Germinal center (tissue), 1 donor: ENCODE measurements around the gene TSPYL4.

Source experiments
- DNase-seq: peaks from one replicate; pipeline ENCODE4 v3.0.0; 2012; ENCODE audit warnings: mixed read lengths, low spot score

Gene TSPYL4

GRCh38 chr6:116221911-116222310 is 32.0 kb downstream of the TSPYL4 start:
- no peak for DNase-seq

GRCh38 chr6:116221067-116221466 is 32.8 kb downstream of the TSPYL4 start:
- DNase-seq: no peak

- no peak for DNase-seq
Observed at GRCh38 chr6:116218866-116219265, 35.0 kb downstream of the TSPYL4 start.

DNA sequence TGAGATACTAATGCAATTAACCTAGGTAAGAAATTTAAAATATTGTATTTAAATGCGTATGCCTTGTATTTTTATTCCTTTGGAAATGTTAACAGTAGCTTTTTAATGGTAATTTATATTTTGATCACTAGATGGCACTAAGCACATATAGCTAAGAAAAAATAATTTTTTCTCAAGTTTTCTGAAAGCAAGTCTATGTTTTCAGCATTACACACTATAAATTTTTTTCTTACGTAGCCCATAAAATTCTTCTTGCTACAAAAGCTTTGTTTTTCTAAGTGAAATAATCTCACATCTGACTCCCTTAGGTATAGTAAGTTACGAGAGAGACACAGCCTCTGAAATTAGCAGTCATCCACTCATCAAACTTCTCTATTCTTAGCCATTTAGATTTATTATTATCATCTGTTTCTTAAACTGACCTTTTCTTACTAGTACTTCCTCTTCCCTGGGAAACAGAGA is 35.7 kb downstream of the TSPYL4 start:
- no peak for DNase-seq

GRCh38 chr6:116217069-116217468 is 36.8 kb downstream of the TSPYL4 start:
- DNase-seq: peak; percentile 14

DNA sequence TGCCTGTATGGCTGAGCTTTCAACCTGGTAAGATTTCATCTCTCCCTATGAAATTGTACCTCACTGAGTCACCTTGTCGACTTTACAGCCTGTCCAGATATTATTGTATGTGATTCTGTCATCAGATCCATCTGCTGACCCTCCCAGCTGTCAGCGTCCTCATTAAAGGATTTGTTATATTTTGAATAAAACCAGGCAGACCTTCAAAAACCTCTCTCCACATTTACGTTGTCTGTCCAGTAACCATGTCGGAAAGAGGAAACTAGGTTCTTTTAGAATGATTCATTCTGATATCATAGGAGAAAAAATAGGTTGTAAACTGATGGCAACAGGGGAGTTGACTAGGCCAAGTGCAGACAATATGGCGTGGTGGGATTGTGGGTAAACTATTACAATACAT is 38.5 kb downstream of the TSPYL4 start:
- DNase-seq: no peak

DNA sequence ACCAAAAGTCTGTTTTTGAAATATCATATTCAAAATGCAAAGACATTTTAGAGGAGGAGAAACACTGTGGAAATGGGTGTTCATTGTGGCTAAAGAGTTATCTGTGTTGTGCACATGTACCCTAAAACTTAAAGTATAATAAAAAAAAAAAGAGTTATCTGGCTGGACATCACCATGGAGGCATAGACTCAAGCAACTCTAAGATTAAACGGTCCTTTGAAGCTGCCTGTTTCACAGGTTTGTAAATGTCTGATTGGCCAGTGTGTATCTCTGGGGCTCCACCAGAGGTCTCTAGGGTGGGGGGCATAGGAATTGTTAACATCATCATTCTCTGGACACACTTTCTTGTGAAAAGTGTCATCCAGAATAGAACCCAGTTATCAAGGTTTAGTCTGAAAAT is 39.2 kb downstream of the TSPYL4 start:
- DNase-seq: no peak

DNA sequence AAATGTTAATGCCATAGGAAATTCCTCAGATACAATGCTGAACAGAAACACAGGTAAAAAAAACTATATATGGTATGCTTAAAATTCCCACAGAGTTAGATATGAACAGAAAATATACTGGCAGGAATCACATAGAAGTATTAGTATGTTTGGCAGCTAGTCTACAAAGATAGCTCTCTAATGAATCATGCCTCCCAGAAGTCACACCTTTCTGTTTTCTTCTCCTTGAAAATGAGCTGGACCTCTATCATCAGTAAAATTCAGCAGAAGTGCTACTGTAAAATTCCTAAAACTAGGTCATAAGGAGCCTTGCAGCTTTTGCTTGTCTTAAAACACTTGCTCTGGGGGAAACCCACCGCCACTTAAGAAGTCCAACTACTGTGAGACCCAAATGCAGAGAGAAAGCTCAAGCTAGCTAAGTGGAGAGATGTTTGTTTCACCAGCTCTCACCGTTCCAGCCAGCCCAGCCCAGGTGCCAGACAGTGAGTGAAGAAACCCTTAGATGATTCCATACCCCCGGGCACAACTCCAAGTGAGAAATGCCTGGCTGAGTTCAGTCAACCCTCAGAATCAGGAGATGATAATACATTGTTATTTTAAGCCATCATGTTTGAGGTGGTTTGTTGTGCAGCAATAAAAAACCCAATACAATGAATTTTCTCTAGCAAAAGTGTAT is 43.0 kb downstream of the TSPYL4 start:
- no peak for DNase-seq

- DNase-seq: no peak
Observed at GRCh38 chr6:116210316-116210715, 43.6 kb downstream of the TSPYL4 start.

- no peak for DNase-seq
Observed at GRCh38 chr6:116208056-116208785, 45.7 kb downstream of the TSPYL4 start.

DNA sequence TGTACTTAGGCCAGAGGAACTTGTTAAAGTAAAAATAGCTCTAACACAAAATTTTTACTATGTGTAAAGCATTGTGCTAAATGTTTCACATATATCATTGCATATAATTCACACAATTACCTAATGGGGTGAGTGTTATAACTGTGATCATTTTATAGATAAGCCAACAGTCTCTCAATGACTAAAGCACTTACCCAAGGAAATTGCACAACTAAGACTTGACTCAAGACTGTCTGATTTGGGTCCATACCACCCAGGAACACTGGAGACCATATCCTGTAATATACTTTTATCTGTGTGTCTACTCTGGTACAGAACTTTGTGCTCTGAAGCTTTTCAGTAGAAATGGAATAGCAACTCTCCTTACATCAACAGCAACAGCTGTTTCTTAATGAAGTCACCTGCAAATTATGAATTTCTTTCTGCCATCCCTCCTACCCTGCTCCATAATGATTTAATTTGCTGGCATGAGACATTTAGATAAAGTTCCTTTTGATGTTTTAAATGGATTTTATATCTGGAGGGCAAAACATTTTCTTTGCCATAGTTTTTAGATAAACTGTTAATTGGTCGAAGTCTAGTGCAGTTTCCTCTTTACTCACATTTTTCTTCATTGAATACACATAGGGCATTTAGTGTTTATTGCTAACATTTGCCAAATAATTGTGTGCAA is 47.5 kb downstream of the TSPYL4 start:
- no peak for DNase-seq

- DNase-seq: no peak
Observed at GRCh38 chr6:116205281-116205680, 48.6 kb downstream of the TSPYL4 start.

DNA sequence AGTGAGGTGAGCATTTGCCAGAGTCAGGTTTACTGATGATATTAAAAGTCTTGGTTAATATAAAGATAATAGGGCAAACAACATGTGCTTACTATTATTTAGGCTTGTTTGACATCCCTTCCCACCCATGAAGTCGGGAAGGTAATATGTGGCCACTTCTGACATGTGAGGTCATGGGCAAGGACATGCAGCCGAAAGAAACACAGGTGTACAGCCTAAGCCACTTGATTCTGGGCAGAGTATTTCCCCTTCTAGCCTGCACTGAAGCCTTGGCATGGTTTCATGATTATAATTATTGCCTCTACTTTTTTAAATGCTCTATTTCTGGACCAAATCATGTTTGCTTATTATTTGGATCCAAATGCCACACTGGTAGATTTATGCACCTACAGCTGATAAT is 52.3 kb downstream of the TSPYL4 start:
- DNase-seq: no peak

- no peak for DNase-seq
Observed at GRCh38 chr6:116200619-116201249, 53.1 kb downstream of the TSPYL4 start.
